Loucy (cell line): Measurements from ENCODE around the gene HOTAIR.

Source experiments
- H2AFZ ChIP-seq: fragments of 200-600 bp; sonication (generic); 2 replicates; pipeline ENCODE4 v1.6.0; 2016; ENCODE audit warnings: antibody characterized with exemption, mild to moderate bottlenecking, low read length, moderate library complexity
- H3F3A ChIP-seq: fragments of 200-600 bp; 2 replicates; pipeline ENCODE4 v1.6.0; 2016; ENCODE audit warnings: antibody characterized with exemption, low read depth, mild to moderate bottlenecking
- H3K27me3 ChIP-seq: fragments of 200-600 bp; sonication (generic); 2 replicates; pipeline ENCODE4 v1.6.1; 2014; ENCODE audit warnings: low read length, mild to moderate bottlenecking; ENCODE audit not compliant: insufficient read depth, poor library complexity, severe bottlenecking
- H3K36me3 ChIP-seq: fragments of 200-600 bp; sonication (generic); 2 replicates; pipeline ENCODE4 v1.6.1; 2016; ENCODE audit warnings: low read length; ENCODE audit not compliant: insufficient read depth
- H3K4me1 ChIP-seq: fragments of 200-600 bp; sonication (generic); 2 replicates; pipeline ENCODE4 v1.5.1; 2014; ENCODE audit warnings: low read length, mild to moderate bottlenecking; ENCODE audit not compliant: insufficient read depth, poor library complexity, severe bottlenecking
- H3K4me2 ChIP-seq: fragments of 200-600 bp; sonication (generic); 2 replicates; pipeline ENCODE4 v1.6.0; 2014; ENCODE audit warnings: antibody characterized with exemption, low read length, low read depth, mild to moderate bottlenecking; ENCODE audit not compliant: poor library complexity, severe bottlenecking
- H3K4me3 ChIP-seq: fragments of 200-600 bp; sonication (generic); 2 replicates; pipeline ENCODE4 v1.5.1; 2014; ENCODE audit warnings: low read length, mild to moderate bottlenecking, mixed read lengths; ENCODE audit not compliant: poor library complexity, severe bottlenecking
- H3K79me2 ChIP-seq: fragments of 200-600 bp; sonication (generic); 2 replicates; pipeline ENCODE4 v1.6.1; 2014; ENCODE audit warnings: low read length; ENCODE audit not compliant: insufficient read depth
- H3K9ac ChIP-seq: fragments of 200-600 bp; sonication (generic); 2 replicates; pipeline ENCODE4 v1.6.0; 2014; ENCODE audit warnings: mild to moderate bottlenecking, low read depth, low read length, moderate library complexity; ENCODE audit not compliant: poor library complexity, severe bottlenecking
- H3K9me2 ChIP-seq: fragments of 200-600 bp; sonication (generic); replicated peaks from 2 replicates; pipeline ENCODE4 v1.6.1; 2016; ENCODE audit warnings: low read depth, low read length, mixed read lengths
- H3K9me3 ChIP-seq: fragments of 200-600 bp; sonication (generic); 2 replicates; pipeline ENCODE4 v1.6.1; 2014; ENCODE audit warnings: mild to moderate bottlenecking, antibody characterized with exemption, low read length, low read depth; ENCODE audit not compliant: insufficient read depth
- H4K20me1 ChIP-seq: fragments of 200-600 bp; sonication (generic); 2 replicates; pipeline ENCODE4 v1.6.0; 2014; ENCODE audit warnings: antibody characterized with exemption, low read length, mild to moderate bottlenecking; ENCODE audit not compliant: insufficient read depth, poor library complexity, severe bottlenecking
- CTCF ChIP-seq: fragments of 200-600 bp; sonication (generic); conservative IDR thresholded peaks from 2 replicates; pipeline ENCODE4 v1.5.1; 2014; ENCODE audit warnings: mild to moderate bottlenecking, antibody characterized with exemption, low read length
- EZH2phosphoT487 ChIP-seq: fragments of 200-600 bp; IDR thresholded peaks from 2 replicates; pipeline ENCODE4 v1.6.1; 2018; ENCODE audit warnings: antibody characterized with exemption, mild to moderate bottlenecking, moderate library complexity, borderline replicate concordance

The HOTAIR gene

DNA sequence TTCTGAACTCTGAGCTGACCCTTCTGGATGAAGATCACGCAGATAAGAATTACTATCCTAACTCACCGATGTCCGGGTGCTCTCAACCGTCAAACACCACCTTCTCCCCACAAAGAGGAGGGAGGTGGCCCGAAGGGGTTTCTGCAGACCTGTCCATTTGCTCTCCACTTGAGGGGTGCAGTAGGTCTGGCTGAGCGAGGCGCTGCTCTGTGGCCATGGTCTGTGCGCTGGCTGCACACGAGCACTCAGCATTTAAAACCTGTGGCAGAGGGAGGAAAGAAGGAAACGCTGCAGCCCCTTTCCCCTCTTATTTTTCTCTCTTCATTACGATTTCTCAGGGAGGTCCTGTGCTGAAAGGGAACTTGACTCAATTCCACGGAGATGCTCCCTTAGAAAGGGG lies 37.7 kb downstream of the HOTAIR start:
- H2AFZ ChIP-seq, result no peak overlapping the region
- no peaks in the 10 kb centered on the region for H3K79me2 ChIP-seq
- H3K27me3 ChIP-seq, result no peaks in the 10 kb centered on the region
- no peak overlapping the region for H3K4me2 ChIP-seq
- H3K4me1 ChIP-seq, result peaks cover 10% of the 10 kb centered on the region
- no peak overlapping the region for H3K4me3 ChIP-seq
- H3K9me3 ChIP-seq, result no peaks in the 10 kb centered on the region
- no peaks in the 10 kb centered on the region for H3K36me3 ChIP-seq
- no peaks in the 10 kb centered on the region for H3F3A ChIP-seq
- no peak overlapping the region for H3K9ac ChIP-seq
- TF ChIP-seq EZH2phosphoT487 (no peak), CTCF (no peak)
- no peaks in the 10 kb centered on the region for H3K9me2 ChIP-seq
- H4K20me1 ChIP-seq, result no peaks in the 10 kb centered on the region

DNA sequence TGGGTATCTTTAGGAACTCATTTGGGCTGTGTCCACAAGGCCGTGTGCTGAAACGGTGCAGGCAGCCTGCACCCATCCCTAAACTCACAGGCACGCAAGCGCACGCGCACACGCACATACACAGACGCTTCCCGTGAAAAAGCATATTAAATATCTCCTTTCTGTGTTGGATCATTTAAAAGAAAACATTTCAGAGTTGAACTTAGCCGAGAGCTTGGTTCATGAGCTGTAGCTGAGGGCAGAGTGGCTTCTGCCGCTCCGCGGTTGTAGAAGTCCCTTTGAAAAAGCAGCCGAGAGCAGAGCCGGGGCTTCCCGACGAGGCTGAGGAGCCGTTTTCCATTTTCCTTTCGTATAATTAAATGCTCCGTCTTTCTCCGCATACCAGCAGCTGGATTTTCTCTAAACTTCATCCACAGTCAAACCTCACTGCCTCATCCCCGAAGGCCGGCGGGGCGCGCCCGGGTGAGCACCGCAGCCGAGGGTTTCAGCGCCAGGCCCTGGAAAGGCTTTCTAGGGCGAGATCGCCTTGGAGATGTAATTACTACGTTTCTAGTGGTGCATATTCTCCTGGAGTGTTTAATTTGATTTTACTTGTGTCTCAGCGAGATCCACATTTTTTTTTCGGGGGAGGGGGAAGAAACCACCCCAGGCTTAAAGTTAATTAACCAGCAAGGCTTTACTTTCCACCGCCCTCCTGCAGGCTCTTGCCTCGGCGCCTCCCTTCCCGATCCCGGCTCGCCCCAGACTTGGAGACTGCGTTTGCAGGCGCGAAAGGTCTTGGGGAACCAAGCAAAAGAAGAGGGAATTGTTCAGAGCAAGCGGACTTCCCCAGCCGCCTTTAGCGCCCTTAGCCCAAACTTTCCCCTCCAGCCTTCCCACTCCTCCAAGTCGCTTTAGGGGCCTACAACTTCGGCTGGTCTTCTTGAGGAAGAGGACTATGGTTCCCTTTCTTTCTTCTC lies 39.1 kb downstream of the HOTAIR start:
- Histone ChIP-seq H2AFZ (no peak overlapping the region), H3K27me3 (peaks cover 3% of the 10 kb centered on the region)

GRCh38 chr12:53932915-53933314 lies 41.8 kb downstream of the HOTAIR start:
- TF ChIP-seq CTCF, result no peak
- no peak for TF ChIP-seq EZH2phosphoT487
- Histone ChIP-seq H3K9me3 (no peaks in the 10 kb centered on the region), H3K4me3 (no peak overlapping the region), H3K4me1 (no peaks in the 10 kb centered on the region), H3K9ac (no peak overlapping the region), H3K79me2 (no peaks in the 10 kb centered on the region), H3K9me2 (no peaks in the 10 kb centered on the region), H3K27me3 (peaks cover 8% of the 10 kb centered on the region), H4K20me1 (no peaks in the 10 kb centered on the region), H3K4me2 (no peak overlapping the region), H2AFZ (no peak overlapping the region), H3F3A (no peaks in the 10 kb centered on the region), H3K36me3 (no peaks in the 10 kb centered on the region)

More for the DNA sequence above, 39.1 kb downstream of the HOTAIR start:
- H3K9ac ChIP-seq, result no peak overlapping the region
- H3K4me3 ChIP-seq, result no peak overlapping the region
- no peaks in the 10 kb centered on the region for H3K36me3 ChIP-seq
- H4K20me1 ChIP-seq, result no peaks in the 10 kb centered on the region
- H3K4me1 ChIP-seq, result no peaks in the 10 kb centered on the region
- no peaks in the 10 kb centered on the region for H3K79me2 ChIP-seq
- H3F3A ChIP-seq, result no peaks in the 10 kb centered on the region
- no peaks in the 10 kb centered on the region for H3K9me2 ChIP-seq
- H3K9me3 ChIP-seq, result no peaks in the 10 kb centered on the region
- H3K4me2 ChIP-seq, result no peak overlapping the region
- TF ChIP-seq EZH2phosphoT487, result no peak
- no peak for TF ChIP-seq CTCF
